Common myeloid progenitor, CD34-positive (primary cell): ENCODE data around the gene FUCA2.
A peak's percentile ranks its signal among the peaks of the same experiment; 100 is the strongest.
"Not testable (repeated sequence)": the region's sequence is repeated elsewhere in the genome, so short reads cannot be mapped to it uniquely, and the experiment has no call there.

ENCODE experiments used
- CTCF ChIA-PET: fragments of 350-600 bp; sonication (Branson Sonifier 250); formaldehyde crosslinking; loops from one replicate; lab custom pipeline; 2021; ENCODE audit warnings: antibody characterized with exemption; lab: Charles Lee
- POLR2A ChIA-PET: fragments of 350-600 bp; sonication (Branson Sonifier 250); formaldehyde crosslinking; loops from one replicate; lab custom pipeline; 2021; ENCODE audit warnings: antibody characterized with exemption; lab: Charles Lee
- DNase-seq, 3 donors: peaks; one replicate each; pipeline versions ENCODE4 v3.0.0 to v3.0.0-alpha.2; 2013
- H3K27ac ChIP-seq, 2 experiments: 1 replicate in 1 of 2; 2 replicates in 1 of 2; pipeline ENCODE4 v1.7.0; 2013; ENCODE audit warnings: inconsistent platforms in 2 of 2, low read length in 2 of 2, mild to moderate bottlenecking in 2 of 2, low read depth in 1 of 2, moderate library complexity in 1 of 2; ENCODE audit not compliant: severe bottlenecking in 2 of 2, insufficient read depth in 1 of 2, poor library complexity in 1 of 2
- H3K27me3 ChIP-seq, 5 experiments: replicated peaks in 2 of 5; 1 replicate in 3 of 5; 2 replicates in 2 of 5; pipeline versions ENCODE4 v1.6.1 to v1.7.0; 2013; ENCODE audit warnings: low read length in 4 of 5, mild to moderate bottlenecking in 2 of 5, moderate library complexity in 2 of 5, inconsistent platforms in 1 of 5; ENCODE audit not compliant: insufficient read depth in 5 of 5, control insufficient read depth in 4 of 5
- H3K36me3 ChIP-seq, 4 experiments: 1 replicate in 2 of 4; 2 replicates in 2 of 4; pipeline versions ENCODE4 v1.6.1 to v1.7.0; 2013; ENCODE audit warnings: low read length in 3 of 4, control low read depth in 1 of 4, mild to moderate bottlenecking in 1 of 4; ENCODE audit not compliant: control insufficient read depth in 4 of 4, insufficient read depth in 4 of 4
- H3K4me1 ChIP-seq, 4 experiments: 1 replicate in 3 of 4; 2 replicates in 1 of 4; pipeline versions ENCODE4 v1.6.1 to v1.7.1; 2013; ENCODE audit warnings: low read length in 3 of 4, mild to moderate bottlenecking in 3 of 4, control low read depth in 1 of 4, inconsistent platforms in 1 of 4, moderate library complexity in 1 of 4; ENCODE audit not compliant: control insufficient read depth in 4 of 4, insufficient read depth in 4 of 4; ENCODE audit errors: control extremely low read depth in 1 of 4
- H3K4me3 ChIP-seq, 7 experiments: 1 replicate in 4 of 7; 2 replicates in 3 of 7; pipeline versions ENCODE4 v1.5.1 to v1.7.0; 2013; ENCODE audit warnings: mild to moderate bottlenecking in 7 of 7, low read length in 6 of 7, moderate library complexity in 6 of 7, inconsistent platforms in 2 of 7, low read depth in 2 of 7, control low read depth in 1 of 7; ENCODE audit not compliant: insufficient read depth in 4 of 7, control insufficient read depth in 1 of 7; ENCODE audit errors: extremely low read depth in 1 of 7
- H3K9me3 ChIP-seq, 5 experiments: 1 replicate in 4 of 5; 2 replicates in 1 of 5; pipeline versions ENCODE4 v1.6.1 to v1.7.1; 2013; ENCODE audit warnings: low read length in 4 of 5, mild to moderate bottlenecking in 2 of 5, inconsistent platforms in 1 of 5, low read depth in 1 of 5, moderate library complexity in 1 of 5; ENCODE audit not compliant: control insufficient read depth in 4 of 5, insufficient read depth in 2 of 5; ENCODE audit errors: control extremely low read depth in 1 of 5
- whole genome bisulfite sequencing: methylation state at CpG from one replicate; pipeline ENCODE4 v1.1.5; 2013; ENCODE audit not compliant: insufficient coverage; 5-methylcytosine and 5-hydroxymethylcytosine counted together

The FUCA2 gene

GRCh38 chr6:143468823-143469222 is 42.7 kb downstream of the FUCA2 start:
- H3K9me3 ChIP-seq, H3K4me1 ChIP-seq, H3K27ac ChIP-seq, POLR2A ChIA-PET, DNase-seq, H3K4me3 ChIP-seq, H3K27me3 ChIP-seq: not testable (repeated sequence)
- H3K36me3 ChIP-seq, result peaks cover 3 to 27% (median 13%) of the 10 kb centered on the region in 4 experiments
- CTCF ChIA-PET, result interaction anchor here (1.4 kb wide), 1 partner anchor 18 kb away, joined by 3 read pairs; the partner anchor contains the start of genes ADAT2 and PEX3
- no CpG with 5 or more reads among the region's 2 CpGs for WGBS

- peaks cover 0 to 20% (median 11%) of the 10 kb centered on the region in 4 experiments for H3K36me3 ChIP-seq
- DNase-seq, result no peak
- ChIA-PET POLR2A (no interaction called here), CTCF (interaction anchor here (1.4 kb wide), 1 partner anchor 18 kb away, joined by 3 read pairs; the partner anchor contains the start of genes ADAT2 and PEX3)
- H3K27me3 ChIP-seq, result no peaks in the 10 kb centered on the region
- H3K9me3 ChIP-seq, result no peaks in the 10 kb centered on the region
- H3K4me1 ChIP-seq, result peaks cover 0 to 9% (median under 1%) of the 10 kb centered on the region in 4 experiments
- H3K4me3 ChIP-seq, result no peak overlapping the region
- H3K27ac ChIP-seq, result no peak overlapping the region
These were observed 43.5 kb downstream of the FUCA2 start for GRCh38 chr6:143468026-143468425.

GRCh38 chr6:143465546-143465945 is 46.0 kb downstream of the FUCA2 start:
- ChIA-PET POLR2A (no interaction called here), CTCF (no interaction called here)
- Histone ChIP-seq H3K27ac (no peak overlapping the region), H3K9me3 (no peaks in the 10 kb centered on the region), H3K4me3 (no peak overlapping the region), H3K36me3 (peaks cover 0 to 17% (median 12%) of the 10 kb centered on the region in 4 experiments), H3K27me3 (no peaks in the 10 kb centered on the region), H3K4me1 (peaks cover 0 to 9% (median under 1%) of the 10 kb centered on the region in 4 experiments)
- no peak for DNase-seq
- WGBS, result 94% methylated on average over 2 of the region's 2 CpGs

GRCh38 chr6:143457563-143458359 is 53.8 kb downstream of the FUCA2 start:
- Histone ChIP-seq H3K4me1 (peaks cover 0 to 5% (median under 1%) of the 10 kb centered on the region in 4 experiments), H3K27me3 (no peaks in the 10 kb centered on the region), H3K27ac (no peak overlapping the region), H3K9me3 (no peaks in the 10 kb centered on the region), H3K36me3 (peaks cover 2 to 13% (median 11%) of the 10 kb centered on the region in 4 experiments), H3K4me3 (no peak overlapping the region)
- CTCF ChIA-PET, result no interaction called here
- no peak for DNase-seq
- POLR2A ChIA-PET, result no interaction called here
- WGBS, result 29% methylated on average over 1 of the region's 2 CpGs

- Histone ChIP-seq H3K36me3 (peaks cover 0 to 3% (median under 1%) of the 10 kb centered on the region in 4 experiments), H3K27ac (peak overlapping the region; percentile 71 to 88), H3K9me3 (no peaks in the 10 kb centered on the region), H3K27me3 (no peaks in the 10 kb centered on the region), H3K4me3 (peak overlapping the region in 6 of 7 experiments; percentile 78 to 99 (median 93)), H3K4me1 (peaks cover 13 to 32% (median 24%) of the 10 kb centered on the region in 4 experiments)
- CTCF ChIA-PET, result no interaction called here
- WGBS, result no CpG with 5 or more reads among the region's 4 CpGs
- peak; percentile 1 to 36 (median 15) for DNase-seq
- POLR2A ChIA-PET, result no interaction called here
These were observed 60.0 kb downstream of the FUCA2 start for GRCh38 chr6:143451531-143451930.

GRCh38 chr6:143450453-143451371 is 60.8 kb downstream of the FUCA2 start, which contains the start of the genes ADAT2 and PEX3:
ADAT2 (minus strand) TSS chr6:143450695; CDS start chr6:143450658, 37 bp downstream.
PEX3 (plus strand) TSS chr6:143450805; CDS start chr6:143451043, 238 bp downstream.
- under 1% methylated on average over 46 of the region's 56 CpGs for WGBS
- H3K36me3 ChIP-seq, result peaks cover 0 to 3% (median under 1%) of the 10 kb centered on the region in 4 experiments
- H3K27ac ChIP-seq, result peak within 1 kb of the TSS; percentile 71 to 88
- peak; percentile 96 to 97 (median 96) for DNase-seq
- ChIA-PET CTCF (interaction anchor here (1.4 to 1.8 kb wide), 2 partner anchors 17 to 25 kb away, joined by 3 to 4 read pairs; no protein-coding TSS in a partner anchor), POLR2A (interaction anchor here (0.5 kb wide), 1 partner anchor 565 kb away, joined by 3 read pairs; no protein-coding TSS in a partner anchor)
- peaks cover 13 to 32% (median 24%) of the 10 kb centered on the region in 4 experiments for H3K4me1 ChIP-seq
- H3K4me3 ChIP-seq, result peak within 1 kb of the TSS; percentile 70 to 99 (median 92)
- no peaks in the 10 kb centered on the region for H3K9me3 ChIP-seq
- no peaks in the 10 kb centered on the region for H3K27me3 ChIP-seq
